Loucy (cell line): ENCODE results near the gene FGF2.

Experiments
- H2AFZ ChIP-seq: fragments of 200-600 bp; sonication (generic); 2 replicates; pipeline ENCODE4 v1.6.0; 2016; ENCODE audit warnings: antibody characterized with exemption, mild to moderate bottlenecking, low read length, moderate library complexity
- H3F3A ChIP-seq: fragments of 200-600 bp; 2 replicates; pipeline ENCODE4 v1.6.0; 2016; ENCODE audit warnings: antibody characterized with exemption, low read depth, mild to moderate bottlenecking
- H3K27me3 ChIP-seq: fragments of 200-600 bp; sonication (generic); 2 replicates; pipeline ENCODE4 v1.6.1; 2014; ENCODE audit warnings: low read length, mild to moderate bottlenecking; ENCODE audit not compliant: insufficient read depth, poor library complexity, severe bottlenecking
- H3K36me3 ChIP-seq: fragments of 200-600 bp; sonication (generic); 2 replicates; pipeline ENCODE4 v1.6.1; 2016; ENCODE audit warnings: low read length; ENCODE audit not compliant: insufficient read depth
- H3K4me1 ChIP-seq: fragments of 200-600 bp; sonication (generic); 2 replicates; pipeline ENCODE4 v1.5.1; 2014; ENCODE audit warnings: low read length, mild to moderate bottlenecking; ENCODE audit not compliant: insufficient read depth, poor library complexity, severe bottlenecking
- H3K4me2 ChIP-seq: fragments of 200-600 bp; sonication (generic); 2 replicates; pipeline ENCODE4 v1.6.0; 2014; ENCODE audit warnings: antibody characterized with exemption, low read length, low read depth, mild to moderate bottlenecking; ENCODE audit not compliant: poor library complexity, severe bottlenecking
- H3K4me3 ChIP-seq: fragments of 200-600 bp; sonication (generic); 2 replicates; pipeline ENCODE4 v1.5.1; 2014; ENCODE audit warnings: low read length, mild to moderate bottlenecking, mixed read lengths; ENCODE audit not compliant: poor library complexity, severe bottlenecking
- H3K79me2 ChIP-seq: fragments of 200-600 bp; sonication (generic); 2 replicates; pipeline ENCODE4 v1.6.1; 2014; ENCODE audit warnings: low read length; ENCODE audit not compliant: insufficient read depth
- H3K9ac ChIP-seq: fragments of 200-600 bp; sonication (generic); 2 replicates; pipeline ENCODE4 v1.6.0; 2014; ENCODE audit warnings: mild to moderate bottlenecking, low read depth, low read length, moderate library complexity; ENCODE audit not compliant: poor library complexity, severe bottlenecking
- H3K9me2 ChIP-seq: fragments of 200-600 bp; sonication (generic); replicated peaks from 2 replicates; pipeline ENCODE4 v1.6.1; 2016; ENCODE audit warnings: low read depth, low read length, mixed read lengths
- H3K9me3 ChIP-seq: fragments of 200-600 bp; sonication (generic); 2 replicates; pipeline ENCODE4 v1.6.1; 2014; ENCODE audit warnings: mild to moderate bottlenecking, antibody characterized with exemption, low read length, low read depth; ENCODE audit not compliant: insufficient read depth
- H4K20me1 ChIP-seq: fragments of 200-600 bp; sonication (generic); 2 replicates; pipeline ENCODE4 v1.6.0; 2014; ENCODE audit warnings: antibody characterized with exemption, low read length, mild to moderate bottlenecking; ENCODE audit not compliant: insufficient read depth, poor library complexity, severe bottlenecking
- CTCF ChIP-seq: fragments of 200-600 bp; sonication (generic); conservative IDR thresholded peaks from 2 replicates; pipeline ENCODE4 v1.5.1; 2014; ENCODE audit warnings: mild to moderate bottlenecking, antibody characterized with exemption, low read length
- EZH2phosphoT487 ChIP-seq: fragments of 200-600 bp; IDR thresholded peaks from 2 replicates; pipeline ENCODE4 v1.6.1; 2018; ENCODE audit warnings: antibody characterized with exemption, mild to moderate bottlenecking, moderate library complexity, borderline replicate concordance

FGF2 gene

GRCh38 chr4:122855353-122855890 is 28.8 kb downstream of the FGF2 start:
- Histone ChIP-seq H3K27me3 (no peaks in the 10 kb centered on the region), H3K4me3 (no peak overlapping the region), H3K9ac (no peak overlapping the region), H3K36me3 (no peaks in the 10 kb centered on the region), H4K20me1 (no peaks in the 10 kb centered on the region), H3F3A (no peaks in the 10 kb centered on the region), H3K79me2 (no peaks in the 10 kb centered on the region), H3K4me1 (no peaks in the 10 kb centered on the region), H3K4me2 (no peak overlapping the region), H3K9me2 (no peaks in the 10 kb centered on the region), H3K9me3 (no peaks in the 10 kb centered on the region), H2AFZ (no peak overlapping the region)
- TF ChIP-seq EZH2phosphoT487, result no peak

DNA sequence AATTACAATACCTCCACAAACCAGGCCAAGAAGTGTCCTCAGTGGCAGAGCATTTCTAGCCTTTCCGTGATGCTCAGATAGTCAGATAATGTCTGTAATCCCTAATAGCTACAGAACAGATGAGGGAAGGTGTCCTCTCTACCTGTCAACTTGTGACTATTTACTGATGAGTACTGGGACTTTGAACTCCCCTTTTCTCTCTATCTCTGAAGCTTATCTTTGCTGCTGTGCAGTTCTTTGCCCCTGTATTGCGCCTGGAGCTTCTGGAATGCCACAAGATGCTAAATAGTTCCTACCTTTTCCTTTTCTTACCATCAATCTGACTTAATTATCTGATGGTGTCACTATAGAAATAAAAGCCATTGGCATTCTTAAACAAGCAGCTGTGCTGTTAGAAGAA is 30.5 kb downstream of the FGF2 start:
- H3K79me2 ChIP-seq, result no peaks in the 10 kb centered on the region

GRCh38 chr4:122858705-122859104 is 32.1 kb downstream of the FGF2 start:
- TF ChIP-seq EZH2phosphoT487 (no peak), CTCF (no peak)
- Histone ChIP-seq H3K4me3 (no peak overlapping the region), H4K20me1 (no peaks in the 10 kb centered on the region), H3K4me2 (no peak overlapping the region), H3K27me3 (no peaks in the 10 kb centered on the region), H3K9ac (no peak overlapping the region), H3K9me3 (no peaks in the 10 kb centered on the region), H3K4me1 (no peaks in the 10 kb centered on the region), H3K9me2 (no peaks in the 10 kb centered on the region), H3F3A (no peaks in the 10 kb centered on the region), H3K79me2 (no peaks in the 10 kb centered on the region), H3K36me3 (no peaks in the 10 kb centered on the region), H2AFZ (no peak overlapping the region)

More for the DNA sequence above, 30.5 kb downstream of the FGF2 start:
- Histone ChIP-seq H3F3A (no peaks in the 10 kb centered on the region), H3K4me3 (no peak overlapping the region), H4K20me1 (no peaks in the 10 kb centered on the region), H3K9me2 (no peaks in the 10 kb centered on the region), H3K4me1 (no peaks in the 10 kb centered on the region), H3K4me2 (no peak overlapping the region), H3K9me3 (no peaks in the 10 kb centered on the region), H3K9ac (no peak overlapping the region), H3K36me3 (no peaks in the 10 kb centered on the region), H3K27me3 (no peaks in the 10 kb centered on the region), H2AFZ (no peak overlapping the region)
- TF ChIP-seq CTCF, result no peak
- no peak for TF ChIP-seq EZH2phosphoT487
